ENCODE data around the gene FPR2. TPM values are rescaled to one million over a fixed set of nuclear protein-coding genes. Genes with fewer than 3 reads are reported as not detected.
A peak's percentile ranks its signal among the peaks of the same experiment; 100 is the strongest.

FPR2 gene
- total and polyA plus RNA-seq, 9 of the 15 experiments (the other 6 are each of a cell fraction or from before 2014, with no cell fraction given), result 0.03 to 0.15 (median 0.07) TPM; not detected in 6

DNA sequence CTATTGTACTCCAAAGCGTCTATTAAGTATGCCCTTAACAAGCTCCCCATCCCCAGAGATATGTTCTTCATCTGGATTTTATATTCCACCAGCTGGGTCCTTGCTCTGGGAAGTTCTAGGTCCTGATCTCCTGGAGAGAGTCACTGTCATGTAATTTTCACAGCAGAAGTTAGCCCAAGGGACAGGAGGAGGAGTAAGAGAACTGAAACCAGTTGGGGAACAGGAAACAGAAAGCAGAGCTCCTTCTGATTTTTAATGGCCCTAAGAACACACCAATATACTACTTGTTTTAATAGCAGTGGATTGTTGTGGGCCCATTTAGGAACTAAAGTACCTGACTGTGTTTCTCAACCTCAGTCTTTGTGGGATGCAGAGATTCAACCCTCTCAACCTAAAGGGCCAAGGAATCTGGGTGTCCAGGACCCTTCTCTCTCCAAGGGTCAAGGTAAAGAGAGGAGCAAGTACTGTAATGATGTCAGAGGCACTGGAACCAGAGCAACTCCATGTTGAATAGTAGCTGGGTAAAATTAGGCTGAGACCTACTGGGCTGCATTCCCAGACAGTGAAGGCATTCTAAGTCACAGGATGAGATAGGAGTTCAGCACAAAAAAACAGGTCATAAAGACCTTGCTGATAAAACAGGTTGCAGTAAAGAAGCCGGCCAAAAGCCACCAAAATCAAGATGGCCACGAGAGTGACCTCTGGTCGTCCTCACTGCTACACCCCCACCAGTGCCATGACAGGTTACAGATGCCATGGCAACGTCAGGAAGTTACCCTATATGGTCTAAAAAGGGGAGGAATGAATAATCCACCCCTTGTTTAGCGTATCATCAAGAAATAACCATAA lies 25.9 kb downstream of the FPR2 start (continued):
- TF ChIP-seq, protein P1, sequence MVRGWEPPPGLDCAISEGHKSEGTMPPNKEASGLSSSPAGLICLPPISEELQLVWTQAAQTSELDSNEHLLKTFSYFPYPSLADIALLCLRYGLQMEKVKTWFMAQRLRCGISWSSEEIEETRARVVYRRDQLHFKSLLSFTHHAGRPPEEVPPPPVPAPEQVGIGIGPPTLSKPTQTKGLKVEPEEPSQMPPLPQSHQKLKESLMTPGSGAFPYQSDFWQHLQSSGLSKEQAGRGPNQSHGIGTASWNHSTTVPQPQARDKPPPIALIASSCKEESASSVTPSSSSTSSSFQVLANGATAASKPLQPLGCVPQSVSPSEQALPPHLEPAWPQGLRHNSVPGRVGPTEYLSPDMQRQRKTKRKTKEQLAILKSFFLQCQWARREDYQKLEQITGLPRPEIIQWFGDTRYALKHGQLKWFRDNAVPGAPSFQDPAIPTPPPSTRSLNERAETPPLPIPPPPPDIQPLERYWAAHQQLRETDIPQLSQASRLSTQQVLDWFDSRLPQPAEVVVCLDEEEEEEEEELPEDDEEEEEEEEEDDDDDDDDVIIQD (CRISPR knock-in tag; IDR thresholded peaks at IDR 0.05), result peak; percentile 93
- TF ChIP-seq IRF2 (CRISPR knock-in tag; IDR thresholded peaks at IDR 0.05) (no peak), ZNF57 (CRISPR knock-in tag; IDR thresholded peaks at IDR 0.05) (no peak), NFE2 (IDR thresholded peaks at IDR 0.05; ENCODE audit: low read depth) (no peak), RBFOX2 (IDR thresholded peaks at IDR 0.05; ENCODE audit: low read depth, low read length) (no peak), RBM25 (IDR thresholded peaks at IDR 0.05; ENCODE audit: low read depth, low read length, severe bottlenecking) (no peak), SRF (CRISPR knock-in tag; IDR thresholded peaks at IDR 0.05) (peak in 1 of 2 experiments; percentile 93; a peak in 3 of 4 replicates), DACH1 (IDR thresholded peaks at IDR 0.05; ENCODE audit: partially characterized antibody) (no peak), CBX8 (IDR thresholded peaks at IDR 0.05; ENCODE audit: borderline replicate concordance, extremely low read depth, low read depth, low read length, poor library complexity, severe bottlenecking) (no peak), PHB (CRISPR knock-in tag; IDR thresholded peaks at IDR 0.05) (no peak), ZNF785 (CRISPR knock-in tag; IDR thresholded peaks at IDR 0.05) (no peak), MYC (IDR thresholded peaks at IDR 0.05; ENCODE audit: low read depth, low read length) (no peak), MYC (CRISPR knock-in tag; IDR thresholded peaks at IDR 0.05; ENCODE audit: borderline replicate concordance, low read depth) (peak; percentile 97), NFIX (CRISPR knock-in tag; IDR thresholded peaks at IDR 0.05; ENCODE audit: low read depth) (peak; percentile 62; the same call in 1 of the 2 replicates), SAFB2 (IDR thresholded peaks at IDR 0.05; ENCODE audit: borderline replicate concordance, low read depth, low read length, severe bottlenecking) (no peak), KLF13 (tag; IDR thresholded peaks at IDR 0.05; ENCODE audit: borderline replicate concordance, low read depth) (peak; percentile 89), MTA1 (IDR thresholded peaks at IDR 0.05; ENCODE audit: borderline replicate concordance) (no peak), ADNP (tag; IDR thresholded peaks at IDR 0.05) (no peak), ZNF263 (CRISPR knock-in tag; IDR thresholded peaks at IDR 0.05; ENCODE audit: borderline replicate concordance) (no peak), RBM17 (IDR thresholded peaks at IDR 0.05; ENCODE audit: borderline replicate concordance, low read depth, low read length) (no peak), TRIM24 (IDR thresholded peaks at IDR 0.05) (no peak)
- TF ChIP-seq, protein P2, sequence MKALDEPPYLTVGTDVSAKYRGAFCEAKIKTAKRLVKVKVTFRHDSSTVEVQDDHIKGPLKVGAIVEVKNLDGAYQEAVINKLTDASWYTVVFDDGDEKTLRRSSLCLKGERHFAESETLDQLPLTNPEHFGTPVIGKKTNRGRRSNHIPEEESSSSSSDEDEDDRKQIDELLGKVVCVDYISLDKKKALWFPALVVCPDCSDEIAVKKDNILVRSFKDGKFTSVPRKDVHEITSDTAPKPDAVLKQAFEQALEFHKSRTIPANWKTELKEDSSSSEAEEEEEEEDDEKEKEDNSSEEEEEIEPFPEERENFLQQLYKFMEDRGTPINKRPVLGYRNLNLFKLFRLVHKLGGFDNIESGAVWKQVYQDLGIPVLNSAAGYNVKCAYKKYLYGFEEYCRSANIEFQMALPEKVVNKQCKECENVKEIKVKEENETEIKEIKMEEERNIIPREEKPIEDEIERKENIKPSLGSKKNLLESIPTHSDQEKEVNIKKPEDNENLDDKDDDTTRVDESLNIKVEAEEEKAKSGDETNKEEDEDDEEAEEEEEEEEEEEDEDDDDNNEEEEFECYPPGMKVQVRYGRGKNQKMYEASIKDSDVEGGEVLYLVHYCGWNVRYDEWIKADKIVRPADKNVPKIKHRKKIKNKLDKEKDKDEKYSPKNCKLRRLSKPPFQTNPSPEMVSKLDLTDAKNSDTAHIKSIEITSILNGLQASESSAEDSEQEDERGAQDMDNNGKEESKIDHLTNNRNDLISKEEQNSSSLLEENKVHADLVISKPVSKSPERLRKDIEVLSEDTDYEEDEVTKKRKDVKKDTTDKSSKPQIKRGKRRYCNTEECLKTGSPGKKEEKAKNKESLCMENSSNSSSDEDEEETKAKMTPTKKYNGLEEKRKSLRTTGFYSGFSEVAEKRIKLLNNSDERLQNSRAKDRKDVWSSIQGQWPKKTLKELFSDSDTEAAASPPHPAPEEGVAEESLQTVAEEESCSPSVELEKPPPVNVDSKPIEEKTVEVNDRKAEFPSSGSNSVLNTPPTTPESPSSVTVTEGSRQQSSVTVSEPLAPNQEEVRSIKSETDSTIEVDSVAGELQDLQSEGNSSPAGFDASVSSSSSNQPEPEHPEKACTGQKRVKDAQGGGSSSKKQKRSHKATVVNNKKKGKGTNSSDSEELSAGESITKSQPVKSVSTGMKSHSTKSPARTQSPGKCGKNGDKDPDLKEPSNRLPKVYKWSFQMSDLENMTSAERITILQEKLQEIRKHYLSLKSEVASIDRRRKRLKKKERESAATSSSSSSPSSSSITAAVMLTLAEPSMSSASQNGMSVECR (CRISPR knock-in tag; IDR thresholded peaks at IDR 0.05), result no peak

Measured in K562 (cell line).